HG02623 (cell line): Measurements from ENCODE around the gene SNX1.
"Not testable (repeated sequence)": the region's sequence is repeated elsewhere in the genome, so short reads cannot be mapped to it uniquely, and the experiment has no call there.

ENCODE experiments used
- ATAC-seq: cut with Tn5 transposase; IDR thresholded peaks from one replicate; pipeline ENCODE4 v1.9.1; 2021; ENCODE audit warnings: moderate library complexity; ENCODE audit not compliant: unreplicated experiment

SNX1 gene

GRCh38 chr15:64095795-64096667 is at the start of gene SNX1:
SNX1 (plus strand) TSS chr15:64095982; CDS start chr15:64096014, 32 bp downstream.
- peak; percentile 40 for ATAC-seq

GRCh38 chr15:64046421-64047153 is 49.2 kb upstream of the SNX1 start, which contains the start of gene DAPK2:
DAPK2 (minus strand) TSS chr15:64046485; CDS start chr15:64040261, 6,224 bp downstream.
- peak; percentile 54 for ATAC-seq

- no peak for ATAC-seq
Observed at GRCh38 chr15:64048781-64049460, 46.9 kb upstream of the SNX1 start.

GRCh38 chr15:64050281-64051092 is 45.3 kb upstream of the SNX1 start:
- ATAC-seq, result no peak

GRCh38 chr15:64051093-64051402 is 44.7 kb upstream of the SNX1 start:
- no peak for ATAC-seq

- ATAC-seq, result no peak
Observed at GRCh38 chr15:64051407-64052259, 44.1 kb upstream of the SNX1 start.

- ATAC-seq, result no peak
Observed at GRCh38 chr15:64052925-64053491, 42.8 kb upstream of the SNX1 start.

GRCh38 chr15:64053674-64054073 is 42.1 kb upstream of the SNX1 start:
- ATAC-seq, result not testable (repeated sequence)

GRCh38 chr15:64058279-64058678 is 37.5 kb upstream of the SNX1 start:
- no peak for ATAC-seq

- ATAC-seq, result not testable (repeated sequence)
Observed at GRCh38 chr15:64059104-64059503, 36.7 kb upstream of the SNX1 start.

GRCh38 chr15:64060716-64061115 is 35.1 kb upstream of the SNX1 start:
- no peak for ATAC-seq

- no peak for ATAC-seq
Observed at GRCh38 chr15:64066451-64066850, 29.3 kb upstream of the SNX1 start.

GRCh38 chr15:64067564-64068030 is 28.2 kb upstream of the SNX1 start:
- no peak for ATAC-seq

- ATAC-seq, result no peak
Observed at GRCh38 chr15:64068133-64068532, 27.6 kb upstream of the SNX1 start.

- no peak for ATAC-seq
Observed at GRCh38 chr15:64070106-64070505, 25.7 kb upstream of the SNX1 start.

- ATAC-seq, result no peak
Observed at GRCh38 chr15:64070965-64071851, 24.6 kb upstream of the SNX1 start.

- ATAC-seq, result no peak
Observed at GRCh38 chr15:64071931-64072765, 23.6 kb upstream of the SNX1 start.
